SK-N-SH (cell line): ENCODE results near the gene RFTN1. TPM values are rescaled to one million over a fixed set of nuclear protein-coding genes. Genes with fewer than 3 reads are reported as not detected.

Experiments
- CTCF ChIA-PET: fragments of 300-600, 350-600 bp; formaldehyde crosslinking; extraction: SDS; loops from one replicate; lab custom pipeline; 2021; lab: Yijun Ruan, JAX
- POLR2A ChIA-PET: fragments of 350-600 bp; sonication (Branson Sonifier 250); formaldehyde crosslinking; extraction: SDS; loops from one replicate; lab custom pipeline; 2020; ENCODE audit warnings: antibody characterized with exemption, inconsistent platforms; lab: Yijun Ruan, JAX
- DNase-seq: peaks from one replicate; pipeline ENCODE4 v3.0.0; 2012
- H2AFZ ChIP-seq: fragments of 200-600 bp; sonication (generic); 2 replicates; pipeline ENCODE4 v1.8.1; 2016; ENCODE audit warnings: antibody characterized with exemption, mild to moderate bottlenecking, low read depth
- H3F3A ChIP-seq: fragments of 200-600 bp; sonication (generic); replicated peaks from 2 replicates; pipeline ENCODE3; 2016; ENCODE audit warnings: antibody characterized with exemption, mild to moderate bottlenecking; ENCODE audit not compliant: insufficient read depth
- H3K27ac ChIP-seq, 2 experiments: fragments of 200-500 bp in 1 of 2; fragments of 200-600 bp in 1 of 2; sonication (Bioruptor generic) in 1 of 2; sonication (generic), shearing (Covaris generic) in 1 of 2; 2 replicates each; pipeline versions ENCODE4 v1.5.1 to v1.6.1; 2014 to 2016; ENCODE audit warnings: low read depth in 2 of 2, inconsistent platforms in 1 of 2, low read length in 1 of 2, mild to moderate bottlenecking in 1 of 2, mixed read lengths in 1 of 2
- H3K27me3 ChIP-seq: fragments of 200-600 bp; sonication (generic), shearing (Covaris generic); 2 replicates; pipeline ENCODE4 v1.6.1; 2016; ENCODE audit warnings: mixed run types; ENCODE audit not compliant: insufficient read depth
- H3K36me3 ChIP-seq, 2 experiments: fragments of 200-500 bp in 1 of 2; fragments of 200-600 bp in 1 of 2; sonication (Bioruptor generic) in 1 of 2; sonication (generic) in 1 of 2; replicated peaks in 1 of 2; 2 replicates each; pipeline versions ENCODE3 to v1.5.1; 2014 to 2016; ENCODE audit warnings: low read length in 1 of 2, mild to moderate bottlenecking in 1 of 2; ENCODE audit not compliant: insufficient read depth in 2 of 2, control insufficient read depth in 1 of 2
- H3K4me1 ChIP-seq, 2 experiments: fragments of 200-500 bp in 1 of 2; fragments of 200-600 bp in 1 of 2; sonication (Bioruptor generic) in 1 of 2; sonication (generic), shearing (Covaris generic) in 1 of 2; 2 replicates each; pipeline versions ENCODE4 v1.5.1 to v1.6.1; 2014 to 2016; ENCODE audit warnings: low read depth in 1 of 2, low read length in 1 of 2, mixed run types in 1 of 2; ENCODE audit not compliant: insufficient read depth in 2 of 2, control insufficient read depth in 1 of 2
- H3K4me2 ChIP-seq: fragments of 200-600 bp; sonication (generic), shearing (Covaris generic); 2 replicates; pipeline ENCODE4 v1.6.1; 2017; ENCODE audit warnings: mixed run types
- H3K4me3 ChIP-seq, 2 experiments: fragments of 200-500 bp in 1 of 2; fragments of 200-600 bp in 1 of 2; sonication (Bioruptor generic) in 1 of 2; sonication (generic), shearing (Covaris generic) in 1 of 2; 2 replicates each; pipeline versions ENCODE4 v1.5.1 to v1.8.1; 2014 to 2016; ENCODE audit warnings: low read depth in 2 of 2, inconsistent platforms in 1 of 2, low read length in 1 of 2, mild to moderate bottlenecking in 1 of 2, mixed read lengths in 1 of 2, moderate library complexity in 1 of 2
- H3K79me2 ChIP-seq: fragments of 200-600 bp; sonication (generic); 2 replicates; pipeline ENCODE4 v1.8.1; 2017; ENCODE audit warnings: mild to moderate bottlenecking; ENCODE audit not compliant: insufficient read depth
- H3K9ac ChIP-seq: fragments of 200-600 bp; sonication (generic); 2 replicates; pipeline ENCODE4 v1.6.1; 2017; ENCODE audit warnings: mixed run types
- H3K9me2 ChIP-seq: fragments of 200-600 bp; sonication (generic); 2 replicates; pipeline ENCODE4 v1.6.1; 2017; ENCODE audit warnings: mixed run types
- H3K9me3 ChIP-seq: fragments of 200-600 bp; sonication (generic); 2 replicates; pipeline ENCODE4 v1.6.1; 2017; ENCODE audit warnings: mixed run types, mild to moderate bottlenecking, moderate library complexity
- H4K20me1 ChIP-seq: fragments of 200-600 bp; sonication (generic); 2 replicates; pipeline ENCODE4 v1.6.1; 2017; ENCODE audit warnings: mild to moderate bottlenecking, mixed run types; ENCODE audit not compliant: insufficient read depth
- CHD2 ChIP-seq: fragments of 150-350 bp; IDR thresholded peaks from 2 replicates; pipeline ENCODE4 v1.6.1; 2018; ENCODE audit warnings: low read length; ENCODE audit not compliant: partially characterized antibody
- EP300 ChIP-seq, 2 experiments: IDR thresholded peaks; 2 replicates each; pipeline versions ENCODE4 v1.4.0 to v1.6.1; 2012; ENCODE audit warnings: borderline replicate concordance in 1 of 2, low read depth in 1 of 2, low read length in 1 of 2
- FOSL2 ChIP-seq: IDR thresholded peaks from 2 replicates; pipeline ENCODE4 v1.4.0; 2012; ENCODE audit warnings: low read depth, mild to moderate bottlenecking, moderate library complexity, borderline replicate concordance
- FOXJ3 ChIP-seq: sonication (generic); formaldehyde crosslinking; IDR thresholded peaks from 2 replicates; pipeline ENCODE4 v1.5.1; 2020; ENCODE audit warnings: mild to moderate bottlenecking, missing genetic modification reagents
- GATA2 ChIP-seq: sonication (generic); formaldehyde crosslinking; IDR thresholded peaks from 2 replicates; pipeline ENCODE4 v1.5.0; 2020; ENCODE audit warnings: mild to moderate bottlenecking, missing genetic modification reagents
- NFIC ChIP-seq: IDR thresholded peaks from 2 replicates; pipeline ENCODE4 v1.4.0; 2012; ENCODE audit warnings: borderline replicate concordance
- NRF1 ChIP-seq: IDR thresholded peaks from 2 replicates; pipeline ENCODE4 v1.6.1; 2012; ENCODE audit warnings: low read depth, mild to moderate bottlenecking, low read length
- POLR2AphosphoS5 ChIP-seq: IDR thresholded peaks from 2 replicates; pipeline ENCODE4 v1.6.1; 2012; ENCODE audit warnings: low read depth, low read length
- RAD21 ChIP-seq: IDR thresholded peaks from 2 replicates; pipeline ENCODE4 v1.6.1; 2012; ENCODE audit warnings: mild to moderate bottlenecking, low read length
- RCOR1 ChIP-seq: fragments of 150-350 bp; IDR thresholded peaks from 2 replicates; pipeline ENCODE4 v1.6.1; 2017; ENCODE audit warnings: antibody characterized with exemption, low read length
- RFX5 ChIP-seq: IDR thresholded peaks from 2 replicates; pipeline ENCODE4 v1.6.1; 2012; ENCODE audit warnings: mild to moderate bottlenecking, improper control_type of control experiment, low read length
- RXRA ChIP-seq: IDR thresholded peaks from 2 replicates; pipeline ENCODE4 v1.4.0; 2012; ENCODE audit warnings: low read depth, mild to moderate bottlenecking, borderline replicate concordance
- SIN3A ChIP-seq: IDR thresholded peaks from 2 replicates; pipeline ENCODE4 v1.6.1; 2012; ENCODE audit warnings: low read depth, mild to moderate bottlenecking, low read length, moderate library complexity, borderline replicate concordance
- SMC3 ChIP-seq: IDR thresholded peaks from 2 replicates; pipeline ENCODE4 v1.6.1; 2012; ENCODE audit warnings: low read depth, low read length, improper control_type of control experiment
- TCF12 ChIP-seq: IDR thresholded peaks from 2 replicates; pipeline ENCODE4 v1.4.0; 2012
- YY1 ChIP-seq: IDR thresholded peaks from 2 replicates; pipeline ENCODE4 v1.4.0; 2012; ENCODE audit warnings: low read depth, mild to moderate bottlenecking
- WGBS: methylation state at CpG from one replicate; pipeline ENCODE4 v1.1.6; 2017; ENCODE audit warnings: low lambda C conversion rate; 5-methylcytosine and 5-hydroxymethylcytosine counted together
- polyA plus RNA-seq, 3 experiments: library from polyadenylated mRNA; depleted of rRNA; stranded (reverse); fragments of >200 nt; gene quantifications; 2 replicates each; pipeline ENCODE4 v1.2.3, GENCODE V29; 2012
- TF ChIP-seq, protein P1 (sequence below): fragments of 150-350 bp; IDR thresholded peaks from 2 replicates; pipeline ENCODE4 v1.6.1; 2017; ENCODE audit warnings: antibody characterized with exemption, low read length, low read depth, borderline replicate concordance
- TF ChIP-seq, protein P2 (sequence below): fragments of 200-600 bp; sonication (generic); IDR thresholded peaks from 2 replicates; pipeline ENCODE4 v1.6.1; 2017; ENCODE audit warnings: antibody characterized with exemption, mild to moderate bottlenecking, moderate library complexity
- TF ChIP-seq, protein P3 (sequence below): fragments of 150-350 bp; IDR thresholded peaks from 2 replicates; pipeline ENCODE4 v1.6.1; 2016; ENCODE audit warnings: mild to moderate bottlenecking, low read depth, low read length

The RFTN1 gene
- polyA plus RNA-seq, 1 of the 3 experiments (the other 2 are of a cell fraction): 21.2 TPM

DNA sequence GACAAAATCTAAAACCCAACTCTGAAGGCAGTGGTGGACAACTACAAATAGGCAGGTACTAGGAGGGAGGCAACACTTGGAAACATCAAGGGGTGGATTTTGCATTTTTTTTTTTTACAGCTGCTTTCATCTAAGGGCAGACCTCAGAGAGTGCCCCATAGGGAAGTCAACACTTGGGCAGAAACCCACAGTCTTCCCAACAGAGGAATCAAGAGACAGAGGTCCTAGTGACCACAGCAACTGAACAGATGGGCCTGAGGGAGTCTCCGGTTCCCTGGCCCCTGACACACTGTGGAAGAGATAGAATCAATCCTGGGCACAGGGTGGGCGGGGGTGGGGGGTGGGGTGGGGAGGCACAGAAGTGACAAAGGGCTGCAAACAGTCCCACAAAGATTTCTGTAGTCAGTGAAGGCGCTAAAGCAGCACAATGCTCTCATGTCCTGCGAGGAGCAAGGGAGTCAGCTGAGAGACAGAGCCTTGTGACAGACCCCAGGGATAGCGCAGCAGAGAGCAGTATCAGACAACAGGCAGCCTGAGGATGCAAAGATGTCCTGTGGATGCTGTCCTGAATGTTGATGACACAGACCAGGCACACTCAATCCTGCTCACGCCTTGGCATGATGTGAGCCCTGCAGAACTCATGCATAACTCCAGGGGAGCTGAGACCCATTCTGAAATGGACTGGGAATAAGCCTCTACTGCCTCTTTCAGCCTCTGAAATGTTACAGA lies 6.9 kb upstream of the RFTN1 start (continued):
- TF ChIP-seq, protein P1, sequence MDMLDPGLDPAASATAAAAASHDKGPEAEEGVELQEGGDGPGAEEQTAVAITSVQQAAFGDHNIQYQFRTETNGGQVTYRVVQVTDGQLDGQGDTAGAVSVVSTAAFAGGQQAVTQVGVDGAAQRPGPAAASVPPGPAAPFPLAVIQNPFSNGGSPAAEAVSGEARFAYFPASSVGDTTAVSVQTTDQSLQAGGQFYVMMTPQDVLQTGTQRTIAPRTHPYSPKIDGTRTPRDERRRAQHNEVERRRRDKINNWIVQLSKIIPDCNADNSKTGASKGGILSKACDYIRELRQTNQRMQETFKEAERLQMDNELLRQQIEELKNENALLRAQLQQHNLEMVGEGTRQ: no peak
- TF ChIP-seq RXRA (no peak), TCF12 (no peak), EP300 (IDR thresholded peaks at IDR 0.05; ENCODE audit: borderline replicate concordance in 1 of 2, low read depth in 1 of 2, low read length in 1 of 2) (peak in 1 of 2 experiments; percentile 88; a peak in 2 of 4 replicates), FOXJ3 (CRISPR knock-in tag) (0 out of 2 replicates have a peak, but pooled peaks have one; percentile 66), FOSL2 (no peak), RCOR1 (peak; percentile 82)
- TF ChIP-seq, all 33 proteins: peak for 7

DNA sequence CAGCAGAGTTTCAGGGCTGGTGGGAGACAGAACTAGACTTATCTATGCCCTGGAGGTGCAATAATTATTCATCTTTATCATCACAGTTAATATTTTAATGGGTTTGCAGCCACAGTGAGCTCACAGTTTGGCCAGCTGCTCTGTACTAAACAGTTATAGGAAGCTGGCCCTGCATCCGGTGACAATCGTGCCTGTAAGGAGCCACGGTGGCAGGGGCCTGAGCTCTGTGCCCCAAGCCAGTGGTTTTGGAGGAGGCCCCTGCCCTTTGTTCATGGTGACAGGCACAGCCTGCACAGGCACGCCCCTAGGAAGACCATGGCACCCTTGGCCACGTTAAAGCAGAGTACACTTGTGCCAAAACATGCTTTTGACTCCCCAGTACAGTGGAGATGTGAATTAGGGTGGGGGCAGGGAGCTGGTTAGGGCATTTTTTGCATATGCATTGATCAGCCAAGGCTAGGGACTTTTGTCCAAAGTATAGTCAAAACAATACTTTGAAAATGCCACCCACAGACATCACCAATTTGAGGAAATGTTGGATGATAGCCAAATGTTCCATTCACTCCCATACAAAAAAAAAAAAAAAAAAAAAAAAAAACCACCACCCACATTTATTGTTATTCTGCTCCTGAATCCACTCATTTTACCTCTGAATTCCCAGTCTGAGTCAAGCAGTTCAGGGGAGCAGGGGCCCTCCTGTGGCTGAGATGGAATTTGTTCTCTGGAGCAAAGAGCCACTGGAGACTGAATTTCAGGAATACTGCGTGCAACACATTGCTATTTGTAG lies 3.4 kb upstream of the RFTN1 start:
- H3K9ac ChIP-seq: no peak overlapping the region
- CTCF ChIA-PET: interaction anchor here (0.6 to 3.0 kb wide), 35 partner anchors 9 to 252 kb away, joined by 3 to 57 read pairs (median 4); partner anchors contain the start of genes DPH3 and OXNAD1
- no peaks in the 10 kb centered on the region for H4K20me1 ChIP-seq
- WGBS: 32% methylated on average over 6 of the region's 6 CpGs
- no peaks in the 10 kb centered on the region for H3K27me3 ChIP-seq
- H3K4me3 ChIP-seq: no peak overlapping the region; a peak in 1 of 4 replicates
- peaks cover 7 to 66% of the 10 kb centered on the region in 2 experiments; a peak in 2 of 4 replicates for H3K4me1 ChIP-seq
- H3K4me2 ChIP-seq: peak overlapping the region; percentile 39; the same call in 1 of the 2 replicates
- peaks cover 22% of the 10 kb centered on the region for H3K79me2 ChIP-seq
- no peaks in the 10 kb centered on the region for H3K36me3 ChIP-seq
- DNase-seq: peak; percentile 58
- H3K9me2 ChIP-seq: no peaks in the 10 kb centered on the region
- H3K27ac ChIP-seq: peak overlapping the region in 1 of 2 experiments; percentile 100; a peak in 2 of 4 replicates
- no peaks in the 10 kb centered on the region for H3K9me3 ChIP-seq
- H2AFZ ChIP-seq: no peak overlapping the region
- peaks cover 17% of the 10 kb centered on the region for H3F3A ChIP-seq
- TF ChIP-seq, protein P2, sequence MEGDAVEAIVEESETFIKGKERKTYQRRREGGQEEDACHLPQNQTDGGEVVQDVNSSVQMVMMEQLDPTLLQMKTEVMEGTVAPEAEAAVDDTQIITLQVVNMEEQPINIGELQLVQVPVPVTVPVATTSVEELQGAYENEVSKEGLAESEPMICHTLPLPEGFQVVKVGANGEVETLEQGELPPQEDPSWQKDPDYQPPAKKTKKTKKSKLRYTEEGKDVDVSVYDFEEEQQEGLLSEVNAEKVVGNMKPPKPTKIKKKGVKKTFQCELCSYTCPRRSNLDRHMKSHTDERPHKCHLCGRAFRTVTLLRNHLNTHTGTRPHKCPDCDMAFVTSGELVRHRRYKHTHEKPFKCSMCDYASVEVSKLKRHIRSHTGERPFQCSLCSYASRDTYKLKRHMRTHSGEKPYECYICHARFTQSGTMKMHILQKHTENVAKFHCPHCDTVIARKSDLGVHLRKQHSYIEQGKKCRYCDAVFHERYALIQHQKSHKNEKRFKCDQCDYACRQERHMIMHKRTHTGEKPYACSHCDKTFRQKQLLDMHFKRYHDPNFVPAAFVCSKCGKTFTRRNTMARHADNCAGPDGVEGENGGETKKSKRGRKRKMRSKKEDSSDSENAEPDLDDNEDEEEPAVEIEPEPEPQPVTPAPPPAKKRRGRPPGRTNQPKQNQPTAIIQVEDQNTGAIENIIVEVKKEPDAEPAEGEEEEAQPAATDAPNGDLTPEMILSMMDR: peak; percentile 67
- no peak for TF ChIP-seq NFIC
- TF ChIP-seq, protein P3, sequence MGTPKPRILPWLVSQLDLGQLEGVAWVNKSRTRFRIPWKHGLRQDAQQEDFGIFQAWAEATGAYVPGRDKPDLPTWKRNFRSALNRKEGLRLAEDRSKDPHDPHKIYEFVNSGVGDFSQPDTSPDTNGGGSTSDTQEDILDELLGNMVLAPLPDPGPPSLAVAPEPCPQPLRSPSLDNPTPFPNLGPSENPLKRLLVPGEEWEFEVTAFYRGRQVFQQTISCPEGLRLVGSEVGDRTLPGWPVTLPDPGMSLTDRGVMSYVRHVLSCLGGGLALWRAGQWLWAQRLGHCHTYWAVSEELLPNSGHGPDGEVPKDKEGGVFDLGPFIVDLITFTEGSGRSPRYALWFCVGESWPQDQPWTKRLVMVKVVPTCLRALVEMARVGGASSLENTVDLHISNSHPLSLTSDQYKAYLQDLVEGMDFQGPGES: no peak
- peak; percentile 88 for TF ChIP-seq SMC3
- 0 out of 2 replicates have a peak, but pooled peaks have one; percentile 53 for TF ChIP-seq FOXJ3 (CRISPR knock-in tag)
- no peak; the same call in 1 of the 2 replicates for TF ChIP-seq NRF1
- TF ChIP-seq, protein P1: no peak
- peak; percentile 85 for TF ChIP-seq RAD21
- TF ChIP-seq RFX5: peak; percentile 49; the same call in 1 of the 2 replicates
- TF ChIP-seq CHD2: peak; percentile 67
- no peak for TF ChIP-seq SIN3A
- TF ChIP-seq GATA2 (CRISPR knock-in tag): peak; percentile 83
- no peak for TF ChIP-seq POLR2AphosphoS5
- TF ChIP-seq RCOR1: peak; percentile 71; the same call in 1 of the 2 replicates
- no peak for TF ChIP-seq YY1
- peak in 1 of 2 experiments; percentile 94; a peak in 2 of 4 replicates for TF ChIP-seq EP300 (IDR thresholded peaks at IDR 0.05; ENCODE audit: borderline replicate concordance in 1 of 2, low read depth in 1 of 2, low read length in 1 of 2)
- POLR2A ChIA-PET: interaction anchor here (0.7 to 4.7 kb wide), 24 partner anchors 9 to 915 kb away, joined by 3 to 51 read pairs (median 4); partner anchors contain the start of genes DPH3, OXNAD1 and PLCL2
